HCT116 (cell line): Measurements from ENCODE around the gene PPP1R12C. TPM values are rescaled to one million over a fixed set of nuclear protein-coding genes. Genes with fewer than 3 reads are reported as not detected.

Experiments used
- ATAC-seq: fragments of 200-7000 bp; cut with Tn5 transposase; 2 replicates; pipeline ENCODE4 v1.9.1; 2020; ENCODE audit warnings: mild to moderate bottlenecking, moderate library complexity
- BruUV-seq: library from RNA; stranded (reverse); fragments of 400-500 nt; replicated peaks from 2 replicates; lab custom pipeline; 2021; lab: Mats Ljungman, UMichigan
- CTCF ChIA-PET: fragments of 300-600 bp; sonication (Branson Sonifier 250); formaldehyde crosslinking; loops from one replicate; lab custom pipeline; 2021; ENCODE audit warnings: antibody characterized with exemption; lab: Charles Lee
- POLR2A ChIA-PET: fragments of 300-600, 350-600 bp; sonication (Branson Sonifier 250); formaldehyde crosslinking; loops from one replicate; lab custom pipeline; 2021; ENCODE audit warnings: antibody characterized with exemption; lab: Charles Lee
- RAD21 ChIA-PET, 2 experiments: fragments of 300-600 bp; sonication (Branson Sonifier 250); formaldehyde crosslinking; loops; one replicate each; lab custom pipeline; 2023; ENCODE audit warnings: low total read pairs in 2 of 2; ENCODE audit not compliant: uncharacterized antibody in 2 of 2, unreplicated experiment in 2 of 2, low non-redundant PET in 1 of 2; lab: Charles Lee
- DNase-seq: peaks from one replicate; pipeline ENCODE4 v3.0.0-alpha.2; 2010; ENCODE audit warnings: low read depth, low spot score
- H2AFZ ChIP-seq: fragments of 200-600 bp; shearing (Covaris generic), sonication (generic); 2 replicates; pipeline ENCODE4 v1.6.1; 2017; ENCODE audit warnings: low read depth, mixed run types, mixed read lengths, antibody characterized with exemption, low read length; ENCODE audit not compliant: poor library complexity, severe bottlenecking
- H3K27ac ChIP-seq: 2 replicates; pipeline ENCODE4 v1.5.1; 2012; ENCODE audit warnings: low read depth, low read length
- H3K27me3 ChIP-seq: fragments of 200-600 bp; sonication (generic); 2 replicates; pipeline ENCODE4 v1.6.1; 2016; ENCODE audit warnings: mixed run types, low read length, mixed read lengths; ENCODE audit not compliant: insufficient read depth
- H3K36me3 ChIP-seq, 2 experiments: fragments of 200-500 bp in 1 of 2; fragments of 200-600 bp in 1 of 2; sonication (Bioruptor generic) in 1 of 2; sonication (generic) in 1 of 2; 2 replicates each; pipeline versions ENCODE4 v1.5.1 to v1.6.1; 2014 to 2016; ENCODE audit warnings: low read length in 2 of 2, inconsistent platforms in 1 of 2, mixed read lengths in 1 of 2, mixed run types in 1 of 2; ENCODE audit not compliant: insufficient read depth in 2 of 2, control insufficient read depth in 1 of 2
- H3K4me1 ChIP-seq, 2 experiments: fragments of 200-600 bp in 1 of 2; sonication (generic) in 1 of 2; 2 replicates each; pipeline versions ENCODE4 v1.5.1 to v1.6.1; 2012 to 2017; ENCODE audit warnings: low read length in 2 of 2, inconsistent platforms in 1 of 2, mild to moderate bottlenecking in 1 of 2, mixed read lengths in 1 of 2, mixed run types in 1 of 2, moderate library complexity in 1 of 2; ENCODE audit not compliant: insufficient read depth in 2 of 2, control insufficient read depth in 1 of 2
- H3K4me2 ChIP-seq: fragments of 200-600 bp; sonication (generic); 2 replicates; pipeline ENCODE4 v1.6.1; 2017; ENCODE audit warnings: mixed run types, low read length, mixed read lengths
- H3K4me3 ChIP-seq, 2 experiments: fragments of 200-600 bp in 1 of 2; sonication (generic) in 1 of 2; replicated peaks in 1 of 2; 2 replicates each; pipeline ENCODE4 v1.5.1; 2011 to 2016; ENCODE audit warnings: low read length in 2 of 2, control low read depth in 1 of 2, low read depth in 1 of 2, mild to moderate bottlenecking in 1 of 2, mixed read lengths in 1 of 2, mixed run types in 1 of 2
- H3K79me2 ChIP-seq: fragments of 200-600 bp; sonication (generic); 2 replicates; pipeline ENCODE4 v1.6.1; 2017; ENCODE audit warnings: mild to moderate bottlenecking, mixed run types, low read length, moderate library complexity, mixed read lengths; ENCODE audit not compliant: insufficient read depth
- H3K9ac ChIP-seq: fragments of 200-600 bp; sonication (generic); 2 replicates; pipeline ENCODE4 v1.6.1; 2016; ENCODE audit warnings: low read length, mixed read lengths
- H3K9me2 ChIP-seq: fragments of 200-600 bp; sonication (generic), shearing (Covaris generic); 2 replicates; pipeline ENCODE4 v1.6.1; 2017; ENCODE audit warnings: mixed run types, mild to moderate bottlenecking, moderate library complexity; ENCODE audit not compliant: insufficient read depth
- H3K9me3 ChIP-seq, 2 experiments: fragments of 200-500 bp in 1 of 2; fragments of 200-600 bp in 1 of 2; sonication (Bioruptor generic) in 1 of 2; sonication (generic) in 1 of 2; 2 replicates each; pipeline ENCODE4 v1.6.1; 2014 to 2017; ENCODE audit warnings: low read length in 2 of 2, mixed read lengths in 2 of 2, inconsistent platforms in 1 of 2, low read depth in 1 of 2, mild to moderate bottlenecking in 1 of 2, mixed run types in 1 of 2, moderate library complexity in 1 of 2; ENCODE audit not compliant: control insufficient read depth in 1 of 2, insufficient read depth in 1 of 2
- H4K20me1 ChIP-seq: fragments of 200-600 bp; sonication (generic), shearing (Covaris generic); 2 replicates; pipeline ENCODE4 v1.6.1; 2017; ENCODE audit warnings: mixed run types, mild to moderate bottlenecking, moderate library complexity; ENCODE audit not compliant: insufficient read depth
- SIN3A ChIP-seq: IDR thresholded peaks from 2 replicates; pipeline ENCODE4 v1.6.1; 2012; ENCODE audit warnings: low read depth
- intact Hi-C: fragments of 100-400 bp; cut with micrococcal nuclease; formaldehyde crosslinking; loops from 2 replicates; pipeline ENCODE4 v1.10.0; 2022
- total RNA-seq: library from RNA; stranded (reverse); gene quantifications from one replicate; pipeline ENCODE4 v1.2.1, GENCODE V29; 2021; ENCODE audit not compliant: unreplicated experiment
- TF ChIP-seq, protein P1 (sequence below): IDR thresholded peaks from 2 replicates; pipeline ENCODE4 v1.6.1; 2012; ENCODE audit warnings: low read depth

Gene PPP1R12C
- total RNA-seq, 1 experiment from 2014 or later, result 83.2 TPM

DNA sequence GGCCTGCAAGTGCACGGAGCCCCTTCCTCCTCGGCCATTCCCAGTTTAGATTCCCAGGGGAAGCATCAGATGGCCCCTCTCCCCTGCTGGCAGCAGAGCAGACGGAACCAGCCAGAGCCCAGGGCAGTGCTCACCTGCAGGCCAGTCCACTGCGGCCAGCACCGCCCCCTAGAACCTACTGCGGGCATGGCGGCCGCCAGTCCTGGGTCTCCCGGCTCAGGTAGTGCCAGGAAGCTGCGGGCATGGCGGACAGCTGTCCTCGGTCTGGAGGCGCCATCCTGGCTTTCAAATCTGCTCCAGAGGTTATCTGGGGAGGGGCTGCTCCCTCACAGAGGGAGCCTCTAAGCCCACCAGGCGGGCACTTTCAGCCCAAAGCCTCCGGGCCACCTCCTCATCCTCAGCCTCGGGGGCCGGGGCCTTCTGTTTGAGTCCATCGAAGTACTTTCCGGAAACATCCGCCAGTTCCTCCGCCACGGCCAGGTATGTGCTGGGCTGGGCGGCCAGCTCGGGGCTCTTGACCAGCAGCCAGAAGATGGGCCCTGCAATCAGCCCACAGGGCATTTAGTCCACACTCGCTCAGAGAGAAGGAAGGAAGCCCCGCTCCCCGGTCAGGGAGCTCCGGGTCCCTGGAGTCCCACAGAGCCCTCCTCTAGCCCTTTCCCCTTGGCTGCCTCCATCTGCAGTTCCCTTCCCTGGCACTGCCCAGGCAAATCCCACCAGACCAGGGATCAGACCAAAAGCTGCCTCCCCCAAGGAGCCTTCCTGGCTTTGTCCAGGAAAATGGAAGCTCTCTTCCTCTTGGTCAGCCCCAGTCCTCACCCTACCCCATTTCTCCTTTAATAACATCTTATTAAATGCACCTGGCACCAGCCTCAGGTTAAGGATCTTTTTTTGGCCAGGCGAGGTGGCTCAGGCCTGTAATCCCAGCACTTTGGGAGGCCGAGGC lies 72.4 kb downstream of the PPP1R12C start:
- DNase-seq (no peak), ATAC-seq (peak; percentile 23; the same call in 1 of the 2 replicates)
- H3K27ac ChIP-seq, result peak overlapping the region; percentile 24; the same call in 1 of the 2 replicates
- no TSS peak for BruUV-seq
- POLR2A ChIA-PET, result no interaction called here
- H3K4me1 ChIP-seq, result no peaks in the 10 kb centered on the region
- H3K4me3 ChIP-seq, result no peak overlapping the region
- peaks cover 30 to 34% of the 10 kb centered on the region in 2 experiments; a peak in 3 of 4 replicates for H3K36me3 ChIP-seq
- H2AFZ ChIP-seq, result no peak overlapping the region
- H3K27me3 ChIP-seq, result no peaks in the 10 kb centered on the region
- H3K4me2 ChIP-seq, result no peak overlapping the region
- CTCF ChIA-PET, result no interaction called here
- H3K9me2 ChIP-seq, result no peaks in the 10 kb centered on the region
- H3K9me3 ChIP-seq, result no peaks in the 10 kb centered on the region
- H3K9ac ChIP-seq, result no peak overlapping the region
- RAD21 ChIA-PET, result no interaction called here
- TF ChIP-seq, protein P1, sequence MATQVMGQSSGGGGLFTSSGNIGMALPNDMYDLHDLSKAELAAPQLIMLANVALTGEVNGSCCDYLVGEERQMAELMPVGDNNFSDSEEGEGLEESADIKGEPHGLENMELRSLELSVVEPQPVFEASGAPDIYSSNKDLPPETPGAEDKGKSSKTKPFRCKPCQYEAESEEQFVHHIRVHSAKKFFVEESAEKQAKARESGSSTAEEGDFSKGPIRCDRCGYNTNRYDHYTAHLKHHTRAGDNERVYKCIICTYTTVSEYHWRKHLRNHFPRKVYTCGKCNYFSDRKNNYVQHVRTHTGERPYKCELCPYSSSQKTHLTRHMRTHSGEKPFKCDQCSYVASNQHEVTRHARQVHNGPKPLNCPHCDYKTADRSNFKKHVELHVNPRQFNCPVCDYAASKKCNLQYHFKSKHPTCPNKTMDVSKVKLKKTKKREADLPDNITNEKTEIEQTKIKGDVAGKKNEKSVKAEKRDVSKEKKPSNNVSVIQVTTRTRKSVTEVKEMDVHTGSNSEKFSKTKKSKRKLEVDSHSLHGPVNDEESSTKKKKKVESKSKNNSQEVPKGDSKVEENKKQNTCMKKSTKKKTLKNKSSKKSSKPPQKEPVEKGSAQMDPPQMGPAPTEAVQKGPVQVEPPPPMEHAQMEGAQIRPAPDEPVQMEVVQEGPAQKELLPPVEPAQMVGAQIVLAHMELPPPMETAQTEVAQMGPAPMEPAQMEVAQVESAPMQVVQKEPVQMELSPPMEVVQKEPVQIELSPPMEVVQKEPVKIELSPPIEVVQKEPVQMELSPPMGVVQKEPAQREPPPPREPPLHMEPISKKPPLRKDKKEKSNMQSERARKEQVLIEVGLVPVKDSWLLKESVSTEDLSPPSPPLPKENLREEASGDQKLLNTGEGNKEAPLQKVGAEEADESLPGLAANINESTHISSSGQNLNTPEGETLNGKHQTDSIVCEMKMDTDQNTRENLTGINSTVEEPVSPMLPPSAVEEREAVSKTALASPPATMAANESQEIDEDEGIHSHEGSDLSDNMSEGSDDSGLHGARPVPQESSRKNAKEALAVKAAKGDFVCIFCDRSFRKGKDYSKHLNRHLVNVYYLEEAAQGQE, result no peak
- 0 out of 2 replicates have a peak, but pooled peaks have one; percentile 20 for TF ChIP-seq SIN3A
- H3K79me2 ChIP-seq, result peaks cover 53% of the 10 kb centered on the region
- 0 out of 2 replicates have a peak, but pooled peaks cover 3% of the 10 kb centered on the region for H4K20me1 ChIP-seq
- intact Hi-C loops, result no loop called here
